ENCODE measurements around the gene RAB11FIP4.
"Not testable (repeated sequence)": the region's sequence is repeated elsewhere in the genome, so short reads cannot be mapped to it uniquely, and the experiment has no call there.

RAB11FIP4 gene

GRCh38 chr17:31439716-31440115 is 48.2 kb downstream of the RAB11FIP4 start:
- no peak for DNase-seq (ENCODE audit: low read depth)
- H3K4me3 ChIP-seq (ENCODE audit: control insufficient read depth, low read depth, low read length) = no peak overlapping the region
- TF ChIP-seq CTCF (conservative IDR thresholded peaks at IDR 0.05; ENCODE audit: control insufficient read depth, insufficient read depth, low read depth, low read length) = no peak

- no peak for TF ChIP-seq CTCF (conservative IDR thresholded peaks at IDR 0.05; ENCODE audit: control insufficient read depth, insufficient read depth, low read depth, low read length)
- no peak overlapping the region for H3K4me3 ChIP-seq (ENCODE audit: control insufficient read depth, low read depth, low read length)
- DNase-seq (ENCODE audit: low read depth) = no peak
Observed at GRCh38 chr17:31442276-31442675, 50.8 kb downstream of the RAB11FIP4 start.

GRCh38 chr17:31442856-31443255 is 51.4 kb downstream of the RAB11FIP4 start:
- DNase-seq (ENCODE audit: low read depth); H3K4me3 ChIP-seq (ENCODE audit: control insufficient read depth, low read depth, low read length): not testable (repeated sequence)

- no peak for DNase-seq (ENCODE audit: low read depth)
- TF ChIP-seq CTCF (conservative IDR thresholded peaks at IDR 0.05; ENCODE audit: control insufficient read depth, insufficient read depth, low read depth, low read length) = no peak
- H3K4me3 ChIP-seq (ENCODE audit: control insufficient read depth, low read depth, low read length) = no peak overlapping the region
Observed at GRCh38 chr17:31443386-31443785, 51.9 kb downstream of the RAB11FIP4 start.

GRCh38 chr17:31444026-31444425 is 52.6 kb downstream of the RAB11FIP4 start:
- no peak for DNase-seq (ENCODE audit: low read depth)
- no peak overlapping the region for H3K4me3 ChIP-seq (ENCODE audit: control insufficient read depth, low read depth, low read length)
- no peak for TF ChIP-seq CTCF (conservative IDR thresholded peaks at IDR 0.05; ENCODE audit: control insufficient read depth, insufficient read depth, low read depth, low read length)

- DNase-seq (ENCODE audit: low read depth) = no peak
- peak; percentile 13 for TF ChIP-seq CTCF (conservative IDR thresholded peaks at IDR 0.05; ENCODE audit: control insufficient read depth, insufficient read depth, low read depth, low read length)
- no peak overlapping the region for H3K4me3 ChIP-seq (ENCODE audit: control insufficient read depth, low read depth, low read length)
Observed at GRCh38 chr17:31446195-31446967, 54.9 kb downstream of the RAB11FIP4 start.

- no peak for TF ChIP-seq CTCF (conservative IDR thresholded peaks at IDR 0.05; ENCODE audit: control insufficient read depth, insufficient read depth, low read depth, low read length)
- peak; percentile 38 for DNase-seq (ENCODE audit: low read depth)
- no peak overlapping the region for H3K4me3 ChIP-seq (ENCODE audit: control insufficient read depth, low read depth, low read length)
Observed at GRCh38 chr17:31448467-31449077, 57.1 kb downstream of the RAB11FIP4 start.

Measured in fibroblast of mammary gland (primary cell).